Retinal pigment epithelial cell (primary cell): Measurements from ENCODE around the gene UBAC1.
A peak's percentile ranks its signal among the peaks of the same experiment; 100 is the strongest.

Experiments used
- DNase-seq: peaks from one replicate; pipeline ENCODE4 v3.0.0-alpha.2; 2010; ENCODE audit warnings: low read depth
- H3K4me3 ChIP-seq: 2 replicates; pipeline ENCODE4 v1.5.1; 2011; ENCODE audit warnings: mild to moderate bottlenecking, low read length, control low read depth, moderate library complexity
- TF ChIP-seq, protein P1 (sequence below): conservative IDR thresholded peaks from 2 replicates; pipeline ENCODE4 v1.5.1; 2011; ENCODE audit warnings: low read depth, low read length, control low read depth, inconsistent platforms

Gene UBAC1

DNA sequence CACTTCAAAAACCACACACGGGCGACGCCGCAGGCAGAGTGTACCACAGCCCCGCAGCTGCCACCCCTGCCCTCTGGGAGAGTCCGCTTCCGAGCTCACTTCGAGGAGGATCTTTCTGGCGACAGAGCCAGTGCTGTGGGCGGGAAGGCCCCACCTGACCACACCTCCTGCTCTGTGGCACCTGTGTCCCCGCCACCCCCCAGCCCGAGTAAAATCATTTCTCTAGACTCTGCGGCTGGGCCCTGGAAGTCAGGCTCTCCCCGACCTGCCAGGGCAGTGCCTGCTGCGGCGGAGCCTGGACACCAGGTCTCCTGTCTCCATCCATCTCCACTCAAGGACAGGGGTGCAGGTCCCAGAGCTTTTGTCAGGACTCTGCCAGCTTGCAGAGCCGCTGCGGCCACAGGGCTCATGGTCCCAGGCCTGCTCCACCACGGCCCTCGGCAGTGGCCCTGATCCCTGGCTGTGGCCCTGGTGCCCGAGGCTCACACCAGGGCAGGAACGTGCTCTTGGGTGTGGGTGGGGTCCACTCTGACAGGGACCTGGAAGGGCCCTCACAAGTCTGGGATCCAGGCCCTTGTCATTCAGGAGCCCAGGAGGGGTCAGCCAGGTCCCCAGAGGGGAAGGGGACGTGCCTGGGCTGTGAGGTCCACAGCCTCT lies 33.0 kb downstream of the UBAC1 start:
- TF ChIP-seq, protein P1, sequence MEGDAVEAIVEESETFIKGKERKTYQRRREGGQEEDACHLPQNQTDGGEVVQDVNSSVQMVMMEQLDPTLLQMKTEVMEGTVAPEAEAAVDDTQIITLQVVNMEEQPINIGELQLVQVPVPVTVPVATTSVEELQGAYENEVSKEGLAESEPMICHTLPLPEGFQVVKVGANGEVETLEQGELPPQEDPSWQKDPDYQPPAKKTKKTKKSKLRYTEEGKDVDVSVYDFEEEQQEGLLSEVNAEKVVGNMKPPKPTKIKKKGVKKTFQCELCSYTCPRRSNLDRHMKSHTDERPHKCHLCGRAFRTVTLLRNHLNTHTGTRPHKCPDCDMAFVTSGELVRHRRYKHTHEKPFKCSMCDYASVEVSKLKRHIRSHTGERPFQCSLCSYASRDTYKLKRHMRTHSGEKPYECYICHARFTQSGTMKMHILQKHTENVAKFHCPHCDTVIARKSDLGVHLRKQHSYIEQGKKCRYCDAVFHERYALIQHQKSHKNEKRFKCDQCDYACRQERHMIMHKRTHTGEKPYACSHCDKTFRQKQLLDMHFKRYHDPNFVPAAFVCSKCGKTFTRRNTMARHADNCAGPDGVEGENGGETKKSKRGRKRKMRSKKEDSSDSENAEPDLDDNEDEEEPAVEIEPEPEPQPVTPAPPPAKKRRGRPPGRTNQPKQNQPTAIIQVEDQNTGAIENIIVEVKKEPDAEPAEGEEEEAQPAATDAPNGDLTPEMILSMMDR = no peak
- no peak for DNase-seq
- H3K4me3 ChIP-seq = no peak overlapping the region

DNA sequence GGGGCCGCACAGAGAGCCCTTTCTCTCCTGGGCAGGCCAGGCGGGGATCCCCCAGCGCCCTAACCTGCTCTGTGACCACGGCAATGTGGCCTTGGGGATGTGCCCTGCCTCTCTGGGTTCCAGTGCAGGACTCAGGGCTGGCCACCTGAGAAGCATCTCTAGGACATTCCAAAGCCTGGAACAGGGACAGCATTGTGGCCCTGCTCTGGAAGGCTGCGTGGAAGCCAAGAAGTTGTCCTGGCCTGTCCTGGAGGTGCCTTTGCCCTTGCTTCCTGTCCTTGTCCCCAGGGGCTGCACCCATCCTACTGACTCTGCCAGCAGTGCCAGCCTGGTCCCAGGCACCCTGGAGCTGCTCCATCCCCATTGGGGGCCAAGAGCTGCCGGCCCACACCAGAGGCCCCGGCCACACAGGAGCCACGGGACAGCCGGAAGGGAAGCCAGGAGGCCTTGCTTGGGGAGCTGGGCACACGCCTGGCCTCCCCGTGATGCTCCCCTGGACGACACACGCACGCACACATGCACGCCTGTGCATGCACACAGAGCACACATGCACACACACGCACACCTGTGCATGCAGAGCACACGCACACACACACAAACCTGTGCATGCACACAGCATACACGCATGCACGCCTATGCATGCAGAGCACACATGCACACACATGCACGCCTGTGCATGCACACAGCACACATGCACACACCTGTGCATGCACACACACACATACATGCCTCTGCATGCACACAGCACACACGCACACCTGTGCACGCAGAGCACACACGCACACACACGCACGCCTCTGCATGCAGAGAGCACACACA lies 33.8 kb downstream of the UBAC1 start:
- TF ChIP-seq, protein P1 = no peak
- H3K4me3 ChIP-seq = no peak overlapping the region
- no peak for DNase-seq

DNA sequence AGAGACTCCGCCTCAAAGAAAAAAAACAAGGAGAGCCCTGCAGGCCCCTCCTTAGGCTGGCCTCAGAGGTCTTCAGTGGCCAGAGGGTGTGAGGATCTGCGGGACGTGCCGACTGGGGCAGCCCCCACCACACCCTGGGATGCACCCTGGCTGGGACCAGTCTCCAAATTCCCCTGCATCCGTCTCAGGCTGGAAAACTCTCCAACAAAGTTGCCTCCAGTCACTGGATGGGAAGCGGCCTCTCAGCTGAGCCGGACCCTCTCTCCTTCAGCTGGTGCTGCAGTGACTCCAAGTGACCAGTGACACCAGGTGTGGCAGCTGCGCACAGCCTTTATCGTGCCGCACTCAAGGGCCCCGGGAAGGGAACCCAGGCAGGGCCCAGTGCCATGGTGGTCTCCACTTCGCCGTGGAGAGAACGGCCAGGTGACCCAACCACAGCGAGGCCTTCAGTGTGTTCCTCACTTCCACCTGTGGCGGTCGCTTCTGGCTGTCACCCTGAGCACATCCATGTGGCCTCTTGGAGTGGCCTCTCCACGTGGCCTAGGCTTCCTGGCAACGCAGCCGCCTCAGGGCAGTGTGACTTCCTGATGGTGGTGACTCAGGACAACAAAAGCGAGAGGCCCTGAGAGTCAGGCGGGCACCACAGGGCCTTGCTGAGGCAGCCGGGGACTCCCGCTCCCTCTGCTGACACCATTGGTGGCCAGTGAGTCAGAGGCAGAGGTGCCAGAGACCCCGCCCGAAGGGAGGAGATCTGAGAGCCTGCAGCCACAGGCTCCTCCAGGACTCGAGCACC lies 34.6 kb downstream of the UBAC1 start:
- H3K4me3 ChIP-seq = no peak overlapping the region
- TF ChIP-seq, protein P1 = no peak
- peak; percentile 45 for DNase-seq

DNA sequence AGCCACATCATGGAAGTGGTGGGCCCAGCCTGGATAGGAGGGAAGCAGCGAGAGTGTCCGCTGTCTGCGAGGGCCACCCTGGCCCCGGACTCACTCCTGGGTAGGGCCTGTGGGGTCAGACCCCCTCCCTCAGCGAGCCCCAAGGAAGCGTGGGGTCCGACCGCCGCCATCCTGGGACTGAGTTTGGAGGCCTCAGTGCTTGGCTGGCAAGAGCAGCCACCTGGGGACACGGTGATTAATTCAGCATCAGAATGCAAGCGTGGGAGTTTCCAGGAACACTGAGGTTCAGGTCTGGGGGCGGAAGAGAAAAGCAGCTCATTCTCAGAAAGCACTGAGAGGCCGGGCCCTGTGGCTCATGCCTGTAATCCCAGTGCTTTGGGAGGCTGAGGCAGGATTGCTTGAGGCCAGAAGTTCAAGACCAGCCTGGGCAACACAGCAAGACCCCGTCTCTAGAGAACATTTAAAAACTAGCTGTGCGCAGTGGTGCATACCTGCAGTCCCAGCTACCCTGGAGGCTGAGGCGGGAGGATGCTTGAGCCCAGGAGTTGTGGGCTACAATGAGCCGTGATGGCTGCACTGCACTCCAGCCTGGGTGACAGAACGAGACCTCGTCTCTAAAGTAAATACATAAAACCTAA lies 35.6 kb downstream of the UBAC1 start:
- TF ChIP-seq, protein P1 = no peak
- DNase-seq = no peak
- H3K4me3 ChIP-seq = no peak overlapping the region

DNA sequence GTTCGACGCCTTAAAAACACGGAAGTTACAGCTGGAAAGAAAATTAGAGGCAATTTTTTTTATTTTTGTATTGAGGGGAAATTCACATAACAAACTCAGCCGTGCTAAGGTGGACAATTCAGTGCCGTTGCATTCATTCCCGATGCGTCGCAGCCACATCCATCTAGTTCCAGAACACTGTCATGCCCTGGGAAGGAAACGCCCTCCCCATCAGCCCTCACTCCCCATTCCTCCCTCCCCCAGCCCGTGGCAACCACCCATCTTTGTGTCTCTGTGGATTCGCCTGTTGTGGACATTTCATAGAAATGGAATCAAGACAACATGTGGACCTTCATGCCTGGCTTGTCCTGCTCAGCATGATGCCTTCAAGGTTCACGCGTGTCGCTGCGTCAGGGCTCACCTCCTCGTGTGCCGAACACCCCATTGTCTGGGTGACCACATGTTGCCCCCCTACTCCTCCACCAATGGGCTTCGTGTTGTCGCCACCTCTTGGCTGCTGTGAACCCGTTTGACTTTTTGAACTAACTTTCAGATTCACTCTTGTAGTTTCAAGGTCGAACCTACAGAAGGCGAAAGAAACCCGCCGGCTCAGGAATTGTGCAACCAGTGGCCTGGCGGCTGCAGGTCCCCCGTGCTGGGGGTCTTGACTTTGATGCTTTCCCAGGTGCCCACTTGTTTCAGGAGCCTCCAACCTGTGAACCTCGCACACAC lies 36.4 kb downstream of the UBAC1 start:
- H3K4me3 ChIP-seq = no peak overlapping the region
- TF ChIP-seq, protein P1 = no peak
- no peak for DNase-seq

DNA sequence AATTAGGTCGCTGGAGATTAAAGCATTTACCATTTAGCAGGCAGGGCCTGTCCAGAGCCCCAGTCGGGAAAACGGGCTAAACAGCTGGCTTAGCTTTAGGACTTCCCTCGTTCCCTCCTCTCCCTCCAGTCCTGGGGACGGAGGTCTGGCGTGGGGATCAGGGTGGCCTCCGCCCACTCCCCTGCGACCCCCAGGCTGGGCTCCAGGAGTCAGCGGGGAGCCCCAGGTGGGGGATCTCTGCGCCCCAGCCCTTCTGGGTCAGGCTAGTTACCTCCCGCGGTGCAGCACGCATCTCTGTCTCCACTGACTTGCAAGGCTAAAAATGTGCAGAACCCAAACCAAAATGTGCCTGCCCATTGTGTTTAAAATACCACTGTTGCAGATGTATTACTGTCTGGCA lies 37.7 kb downstream of the UBAC1 start:
- H3K4me3 ChIP-seq = no peak overlapping the region
- TF ChIP-seq, protein P1 = no peak
- no peak for DNase-seq
